ENCODE data around the gene ATXN1.

Gene ATXN1

GRCh38 chr6:16477367-16478149, 283.7 kb downstream of the ATXN1 start:
- ATAC-seq, result no peak

GRCh38 chr6:16476861-16477260, 284.4 kb downstream of the ATXN1 start:
- ATAC-seq, result no peak
- no peak for TF ChIP-seq ISL1 (CRISPR knock-in tag; IDR thresholded peaks at IDR 0.05)
- TF ChIP-seq CREB5 (CRISPR knock-in tag; IDR thresholded peaks at IDR 0.05; ENCODE audit: low read depth), result no peak
- TF ChIP-seq PATZ1 (CRISPR knock-in tag; IDR thresholded peaks at IDR 0.05; ENCODE audit: borderline replicate concordance), result no peak
- no peak for TF ChIP-seq BACH2 (CRISPR knock-in tag; IDR thresholded peaks at IDR 0.05; ENCODE audit: borderline replicate concordance)
- no peak for TF ChIP-seq ZNF8 (CRISPR knock-in tag; IDR thresholded peaks at IDR 0.05)
- TF ChIP-seq ZFP30 (CRISPR knock-in tag; IDR thresholded peaks at IDR 0.05), result no peak
- no peak for TF ChIP-seq GLIS3 (CRISPR knock-in tag; IDR thresholded peaks at IDR 0.05)
- TF ChIP-seq POU6F1 (CRISPR knock-in tag; IDR thresholded peaks at IDR 0.05; ENCODE audit: borderline replicate concordance, low read depth), result no peak
- TF ChIP-seq ZNF70 (CRISPR knock-in tag; IDR thresholded peaks at IDR 0.05), result no peak
- no peak for TF ChIP-seq PPARA (CRISPR knock-in tag; IDR thresholded peaks at IDR 0.05; ENCODE audit: borderline replicate concordance)
- TF ChIP-seq ARNTL (CRISPR knock-in tag; IDR thresholded peaks at IDR 0.05; ENCODE audit: borderline replicate concordance, low read depth), result no peak
- no peak for TF ChIP-seq CSDC2 (CRISPR knock-in tag; IDR thresholded peaks at IDR 0.05)
- TF ChIP-seq RARB (CRISPR knock-in tag; IDR thresholded peaks at IDR 0.05), result no peak
- no peak for TF ChIP-seq ZNF565 (CRISPR knock-in tag; conservative IDR thresholded peaks at IDR 0.05; ENCODE audit: low read depth)
- TF ChIP-seq CSRNP3 (CRISPR knock-in tag; IDR thresholded peaks at IDR 0.05), result no peak
- TF ChIP-seq ESRRG (CRISPR knock-in tag; IDR thresholded peaks at IDR 0.05), result no peak
- TF ChIP-seq ZC3H10 (CRISPR knock-in tag; IDR thresholded peaks at IDR 0.05), result no peak
- TF ChIP-seq ZFP3 (CRISPR knock-in tag; IDR thresholded peaks at IDR 0.05), result no peak
- TF ChIP-seq TSHZ2 (CRISPR knock-in tag; IDR thresholded peaks at IDR 0.05), result no peak
- TF ChIP-seq TOX (CRISPR knock-in tag; IDR thresholded peaks at IDR 0.05; ENCODE audit: borderline replicate concordance), result no peak

More at GRCh38 chr6:16477367-16478149, 283.7 kb downstream of the ATXN1 start:
- TF ChIP-seq ZNF8 (CRISPR knock-in tag; IDR thresholded peaks at IDR 0.05), result no peak
- TF ChIP-seq ZC3H10 (CRISPR knock-in tag; IDR thresholded peaks at IDR 0.05), result no peak
- no peak for TF ChIP-seq SNAI2 (CRISPR knock-in tag; IDR thresholded peaks at IDR 0.05)
- no peak for TF ChIP-seq TOX (CRISPR knock-in tag; IDR thresholded peaks at IDR 0.05; ENCODE audit: borderline replicate concordance)

- ATAC-seq, result no peak
- TF ChIP-seq GLIS3 (CRISPR knock-in tag; IDR thresholded peaks at IDR 0.05) (no peak), BACH2 (CRISPR knock-in tag; IDR thresholded peaks at IDR 0.05; ENCODE audit: borderline replicate concordance) (no peak), PPARA (CRISPR knock-in tag; IDR thresholded peaks at IDR 0.05; ENCODE audit: borderline replicate concordance) (no peak), ZNF70 (CRISPR knock-in tag; IDR thresholded peaks at IDR 0.05) (no peak), POU6F1 (CRISPR knock-in tag; IDR thresholded peaks at IDR 0.05; ENCODE audit: borderline replicate concordance, low read depth) (no peak), RARB (CRISPR knock-in tag; IDR thresholded peaks at IDR 0.05) (no peak), TCF4 (CRISPR knock-in tag; IDR thresholded peaks at IDR 0.05; ENCODE audit: borderline replicate concordance) (no peak), ZNF8 (CRISPR knock-in tag; IDR thresholded peaks at IDR 0.05) (no peak), ZFP3 (CRISPR knock-in tag; IDR thresholded peaks at IDR 0.05) (no peak), ESRRG (CRISPR knock-in tag; IDR thresholded peaks at IDR 0.05) (no peak), ZNF565 (CRISPR knock-in tag; conservative IDR thresholded peaks at IDR 0.05; ENCODE audit: low read depth) (no peak), TSHZ2 (CRISPR knock-in tag; IDR thresholded peaks at IDR 0.05) (no peak), ARNTL (CRISPR knock-in tag; IDR thresholded peaks at IDR 0.05; ENCODE audit: borderline replicate concordance, low read depth) (no peak), ISL1 (CRISPR knock-in tag; IDR thresholded peaks at IDR 0.05) (no peak), OSR1 (CRISPR knock-in tag; IDR thresholded peaks at IDR 0.05) (no peak)
Measured at GRCh38 chr6:16475494-16475781, 285.8 kb downstream of the ATXN1 start.
